ENCODE data around the gene ARHGEF11. TPM values are rescaled to one million over a fixed set of nuclear protein-coding genes. Genes with fewer than 3 reads are reported as not detected.

Gene ARHGEF11
- total RNA-seq, 1 experiment from 2014 or later: 45.5 TPM

DNA sequence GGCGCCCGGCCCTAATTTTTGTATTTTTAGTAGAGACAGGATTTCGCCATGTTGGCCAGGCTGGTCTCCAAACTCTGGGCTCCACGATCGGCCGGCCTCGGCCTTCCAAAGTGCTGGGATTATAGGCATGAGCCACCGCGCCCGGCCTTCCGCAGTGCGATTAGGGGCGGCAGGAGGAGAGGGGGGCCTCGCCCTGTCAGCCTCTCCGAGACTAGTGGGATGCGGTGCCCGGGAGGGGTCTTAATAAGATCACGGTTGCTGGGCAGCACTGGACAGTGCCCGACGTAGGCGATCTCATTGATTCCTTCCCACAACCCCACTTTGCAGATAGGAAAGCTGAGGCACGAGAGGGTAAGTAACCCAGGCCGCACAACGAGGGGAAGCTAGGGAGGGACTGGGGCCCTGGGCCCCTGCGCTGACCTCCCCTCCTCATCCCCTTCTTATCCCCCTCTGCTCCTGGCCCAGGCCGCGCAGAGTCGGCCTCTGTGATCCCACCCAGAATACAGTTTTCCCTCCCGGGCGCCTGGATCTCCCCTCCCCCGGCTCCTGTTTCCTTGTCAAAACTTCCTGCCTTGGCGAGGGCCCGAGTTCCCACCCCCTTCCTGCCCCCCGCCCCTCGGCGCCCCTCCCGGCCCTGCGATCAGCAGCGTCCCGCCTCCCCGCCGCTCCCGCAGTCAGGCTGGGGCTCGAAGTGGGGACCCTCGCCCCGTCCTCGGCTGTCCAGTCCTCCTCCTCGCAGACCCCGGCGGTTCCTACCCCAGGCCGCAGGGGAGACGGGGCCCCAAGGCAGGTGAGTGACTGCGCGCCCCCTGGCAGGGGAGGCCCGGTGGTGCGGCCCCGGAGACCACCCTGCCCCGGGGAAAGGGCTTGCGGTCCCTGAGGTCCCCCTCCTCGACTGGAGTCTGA is 152.2 kb downstream of the ARHGEF11 start, which contains the start of gene PEAR1:
TSS of gene PEAR1 (plus strand) at position 671 of the 906 bp plus-strand sequence. CDS start 10,209 bp downstream, outside the sequence.
- no peaks in the 10 kb centered on the region for H3K9me3 ChIP-seq
- H3K4me1 Mint-ChIP-seq (ENCODE audit: low read depth, unreplicated experiment): peaks cover 29% of the 10 kb centered on the region
- no peak for TF ChIP-seq CTCF (IDR thresholded peaks at IDR 0.05; ENCODE audit: insufficient read depth in 1 of 2, low read depth in 1 of 2, low read length in 1 of 2, severe bottlenecking in 1 of 2, unreplicated experiment in 1 of 2)
- H3K27ac Mint-ChIP-seq (ENCODE audit: unreplicated experiment): no peak within 1 kb of the TSS
- no peaks in the 10 kb centered on the region for H3K27me3 ChIP-seq (replicated peaks; ENCODE audit: control insufficient read depth, insufficient read depth, low read length)
- peak within 1 kb of the TSS; percentile 59 for H3K4me3 Mint-ChIP-seq (ENCODE audit: unreplicated experiment)
- POLR2A ChIA-PET: no interaction called here
- peaks cover 12% of the 10 kb centered on the region for H3K27me3 Mint-ChIP-seq (ENCODE audit: insufficient read depth, unreplicated experiment)
- H3K36me3 Mint-ChIP-seq (ENCODE audit: insufficient read depth, unreplicated experiment): no peaks in the 10 kb centered on the region
- H3K4me1 ChIP-seq: peaks cover 42% of the 10 kb centered on the region
- H3K36me3 ChIP-seq (ENCODE audit: control insufficient read depth, insufficient read depth, low read length): no peaks in the 10 kb centered on the region
- CTCF ChIA-PET: interaction anchor here (0.6 to 3.0 kb wide), 6 partner anchors 17 to 346 kb away, joined by 3 to 36 read pairs (median 5); no protein-coding TSS in a partner anchor
- H3K9me3 Mint-ChIP-seq (ENCODE audit: unreplicated experiment): no peaks in the 10 kb centered on the region
- no peak within 1 kb of the TSS for H3K4me3 ChIP-seq (ENCODE audit: low read depth, low read length)
- intact Hi-C loops (cut with micrococcal nuclease; ENCODE audit: unreplicated experiment): no loop called here
- DNase-seq: no peak
- BruUV-seq (replicated peaks): no TSS peak

DNA sequence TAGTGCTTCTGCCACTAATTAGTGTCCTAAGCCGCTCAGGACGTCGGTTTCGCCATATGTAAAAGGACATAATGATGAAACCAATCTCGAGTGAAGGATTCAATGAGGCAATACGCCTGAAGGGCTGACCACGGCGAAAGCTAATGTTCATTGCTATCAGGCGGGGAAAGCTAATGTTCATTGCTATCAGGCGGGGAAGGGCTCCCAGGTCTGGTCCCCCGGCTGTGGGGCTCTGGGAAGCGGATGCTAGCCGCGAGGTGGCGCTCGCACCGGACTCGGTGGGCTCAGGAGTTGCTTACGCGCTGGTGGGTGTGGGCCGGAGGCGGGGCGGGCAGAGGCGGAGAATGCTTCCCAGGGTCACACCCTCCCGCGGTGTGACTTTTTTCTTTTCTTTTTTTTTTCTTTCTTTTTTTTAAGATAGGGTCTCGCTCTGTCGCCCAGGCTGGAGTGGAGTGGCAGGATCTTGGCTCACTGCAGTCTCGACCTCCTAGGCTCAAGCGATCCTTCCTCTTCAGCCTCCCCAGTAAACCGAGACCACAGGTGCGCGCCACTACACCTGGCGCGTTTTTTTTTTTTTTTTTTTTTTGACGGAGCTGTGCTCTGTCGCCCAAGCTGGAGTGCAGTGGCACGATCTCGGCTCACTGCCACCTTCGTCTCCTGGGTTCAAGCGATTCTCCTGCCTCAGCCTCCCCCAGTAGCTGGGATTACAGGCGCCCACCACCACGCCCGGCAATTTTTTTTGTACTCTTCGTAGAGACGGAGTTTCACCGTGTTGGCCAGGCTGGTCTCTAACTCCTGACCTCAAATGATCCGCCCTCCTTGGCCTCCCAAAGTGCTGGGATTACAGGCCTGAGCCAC is 153.1 kb downstream of the ARHGEF11 start:
- Mint-ChIP-seq H3K27me3 (ENCODE audit: insufficient read depth, unreplicated experiment) (peaks cover 12% of the 10 kb centered on the region), H3K36me3 (ENCODE audit: insufficient read depth, unreplicated experiment) (no peaks in the 10 kb centered on the region), H3K27ac (ENCODE audit: unreplicated experiment) (no peak overlapping the region), H3K4me3 (ENCODE audit: unreplicated experiment) (peak overlapping the region; percentile 59), H3K9me3 (ENCODE audit: unreplicated experiment) (no peaks in the 10 kb centered on the region), H3K4me1 (ENCODE audit: low read depth, unreplicated experiment) (peaks cover 23% of the 10 kb centered on the region)
- intact Hi-C loops (cut with micrococcal nuclease; ENCODE audit: unreplicated experiment): loop anchor here (1.0 kb wide), 2 partner anchors 30 to 35 kb away; no protein-coding TSS in a partner anchor
- no peaks in the 10 kb centered on the region for H3K9me3 ChIP-seq
- POLR2A ChIA-PET: interaction anchor here (0.6 kb wide), 1 partner anchor 1279 kb away, joined by 3 read pairs; no protein-coding TSS in a partner anchor
- peak; percentile 83 to 89 for TF ChIP-seq CTCF (IDR thresholded peaks at IDR 0.05; ENCODE audit: insufficient read depth in 1 of 2, low read depth in 1 of 2, low read length in 1 of 2, severe bottlenecking in 1 of 2, unreplicated experiment in 1 of 2)
- no TSS peak for BruUV-seq (replicated peaks)
- H3K4me3 ChIP-seq (ENCODE audit: low read depth, low read length): no peak overlapping the region; the same call in 1 of the 2 replicates
- peak; percentile 91 to 95 for DNase-seq
- H3K4me1 ChIP-seq: peaks cover 38% of the 10 kb centered on the region
- CTCF ChIA-PET: interaction anchor here (0.6 to 3.0 kb wide), 10 partner anchors 16 to 407 kb away, joined by 3 to 36 read pairs (median 5); no protein-coding TSS in a partner anchor
- H3K27me3 ChIP-seq (replicated peaks; ENCODE audit: control insufficient read depth, insufficient read depth, low read length): no peaks in the 10 kb centered on the region
- H3K36me3 ChIP-seq (ENCODE audit: control insufficient read depth, insufficient read depth, low read length): no peaks in the 10 kb centered on the region

Data from Caco-2 (cell line).